Lung microvascular endothelial cell (primary cell): ENCODE data around the gene FNDC3B. TPM values are rescaled to one million over a fixed set of nuclear protein-coding genes. Genes with fewer than 3 reads are reported as not detected.
A peak's percentile ranks its signal among the peaks of the same experiment; 100 is the strongest.

Experiments
- DNase-seq, 2 donors: peaks; one replicate each; pipeline versions ENCODE4 v3.0.0 to v3.0.0-alpha.2; 2010; ENCODE audit warnings: low read depth in 2 of 2
- total RNA-seq: library from RNA; depleted of rRNA; stranded (reverse); fragments of >200 nt; gene quantifications from 2 replicates; pipeline ENCODE4 v1.2.1, GENCODE V29; 2014

FNDC3B gene
- total RNA-seq, 1 donor from 2014 or later: 74.6 TPM

GRCh38 chr3:172072543-172072942, 33.2 kb downstream of the FNDC3B start:
- DNase-seq: no peak

DNA sequence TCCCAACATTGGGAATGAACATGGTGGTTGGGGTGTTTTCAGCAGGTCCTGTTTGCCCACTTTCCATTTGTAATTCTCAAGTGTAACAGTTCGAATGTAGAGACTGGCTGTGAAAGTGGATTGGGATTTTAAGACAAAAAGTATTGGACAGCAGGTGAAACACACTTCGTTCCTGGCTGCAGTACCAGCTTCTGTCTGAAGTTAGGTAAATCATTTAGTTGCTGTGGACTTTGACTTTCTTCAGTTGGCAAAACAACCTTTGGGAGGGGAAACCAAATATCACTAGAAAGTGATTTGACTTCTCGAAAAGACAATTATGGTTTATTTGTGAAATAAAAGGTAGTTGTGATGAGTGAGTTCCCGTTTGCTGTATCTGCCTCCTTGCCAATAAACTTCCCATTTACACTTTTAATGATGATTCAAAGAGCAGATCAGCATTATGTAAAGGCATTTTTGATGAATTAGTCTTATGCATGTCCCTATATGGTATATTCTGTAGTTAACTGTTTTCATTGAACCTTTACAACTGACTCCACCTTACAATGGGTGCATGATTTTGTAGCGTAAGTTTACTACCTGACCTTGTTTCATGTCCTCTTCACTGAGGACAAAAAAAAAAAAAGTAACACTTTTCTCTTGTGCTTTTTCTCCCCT, 34.0 kb downstream of the FNDC3B start:
- no peak for DNase-seq

- no peak for DNase-seq
These were observed 34.7 kb downstream of the FNDC3B start for GRCh38 chr3:172074032-172074431.

DNA sequence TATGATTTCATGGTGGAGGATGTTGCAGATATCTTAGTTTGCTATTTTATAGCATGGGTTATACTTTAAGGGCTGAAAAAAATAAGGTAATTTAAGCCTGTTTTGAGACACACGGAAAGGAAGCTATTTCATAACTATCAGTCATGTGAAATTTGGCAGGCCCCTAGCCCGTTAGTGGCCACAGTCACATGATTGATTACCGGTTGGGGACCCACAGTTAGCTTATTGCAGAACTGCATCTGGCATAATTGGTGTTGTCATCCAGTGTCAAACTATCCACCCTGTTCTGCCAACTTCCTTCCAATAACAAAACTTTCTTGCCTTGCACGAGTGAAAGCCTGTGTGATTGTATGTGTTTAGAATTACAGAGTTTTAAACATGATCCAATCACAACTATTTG, 35.2 kb downstream of the FNDC3B start:
- DNase-seq: peak; percentile 48 to 81

DNA sequence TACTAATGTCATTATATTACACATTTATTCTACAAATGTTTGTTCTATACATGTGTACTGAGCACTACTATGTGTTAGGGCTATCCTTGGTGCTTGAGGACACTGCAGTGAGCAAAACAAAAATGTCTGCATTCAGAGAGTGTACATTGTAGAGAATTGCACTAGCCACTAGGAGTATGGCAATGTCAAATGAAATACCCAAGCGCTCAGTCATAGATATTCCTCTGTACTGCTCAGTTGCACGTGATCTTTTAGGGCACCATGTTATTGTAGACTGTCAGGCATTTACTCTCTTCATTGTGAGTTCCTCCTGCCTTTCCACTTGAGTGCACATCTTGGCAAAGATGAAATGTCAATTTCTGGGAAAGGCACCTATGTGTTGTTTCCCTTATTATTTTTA, 36.8 kb downstream of the FNDC3B start:
- DNase-seq: no peak

GRCh38 chr3:172077197-172077757, 37.9 kb downstream of the FNDC3B start:
- no peak for DNase-seq

GRCh38 chr3:172078244-172078643, 38.9 kb downstream of the FNDC3B start:
- no peak for DNase-seq

DNA sequence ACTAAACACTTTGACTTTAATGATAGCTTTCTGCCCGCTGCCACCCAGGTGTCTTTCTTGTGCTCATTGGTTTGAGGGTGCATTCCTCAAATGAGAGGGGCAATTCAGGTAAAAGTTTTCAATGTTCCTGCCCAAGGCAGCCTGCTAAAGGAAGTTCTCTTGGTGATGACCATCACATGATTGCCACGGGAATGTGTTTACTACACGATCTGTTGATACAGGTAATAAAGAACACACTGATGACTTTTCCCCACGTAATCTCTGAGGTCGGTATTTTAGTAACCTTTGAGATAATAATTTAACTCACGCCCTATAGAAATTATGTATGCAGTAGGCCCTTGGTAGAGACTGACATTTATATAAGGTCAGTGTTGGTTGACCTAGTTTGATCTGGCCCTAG, 39.3 kb downstream of the FNDC3B start:
- no peak for DNase-seq

GRCh38 chr3:172079326-172079976, 40.1 kb downstream of the FNDC3B start:
- no peak for DNase-seq

- no peak for DNase-seq
These were observed 41.1 kb downstream of the FNDC3B start for GRCh38 chr3:172080503-172080902.

GRCh38 chr3:172082269-172082668, 42.9 kb downstream of the FNDC3B start:
- DNase-seq: peak in 1 of 2 donors; percentile 46

- no peak for DNase-seq
These were observed 43.6 kb downstream of the FNDC3B start for GRCh38 chr3:172082820-172083513.

DNA sequence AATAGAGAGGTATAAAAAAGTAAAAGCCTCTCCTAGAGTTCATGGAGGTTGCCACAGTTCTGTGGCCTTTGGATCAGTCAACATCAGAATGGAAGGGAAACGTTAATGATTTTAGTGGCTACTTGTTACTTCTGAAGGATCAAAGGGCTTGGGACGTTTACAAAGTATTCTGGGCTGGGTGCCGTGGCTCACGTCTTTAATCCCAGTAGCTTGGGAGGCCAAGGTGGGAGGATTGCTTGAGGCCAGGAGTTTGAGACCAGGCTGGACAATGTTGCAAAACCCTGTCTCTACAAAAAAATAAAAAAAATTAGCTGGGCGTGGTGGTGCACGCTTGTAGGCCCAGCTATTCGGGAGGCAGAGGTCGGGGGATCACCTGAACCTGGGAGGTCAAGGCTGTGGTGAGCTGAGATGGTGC, 44.6 kb downstream of the FNDC3B start:
- no peak for DNase-seq

DNA sequence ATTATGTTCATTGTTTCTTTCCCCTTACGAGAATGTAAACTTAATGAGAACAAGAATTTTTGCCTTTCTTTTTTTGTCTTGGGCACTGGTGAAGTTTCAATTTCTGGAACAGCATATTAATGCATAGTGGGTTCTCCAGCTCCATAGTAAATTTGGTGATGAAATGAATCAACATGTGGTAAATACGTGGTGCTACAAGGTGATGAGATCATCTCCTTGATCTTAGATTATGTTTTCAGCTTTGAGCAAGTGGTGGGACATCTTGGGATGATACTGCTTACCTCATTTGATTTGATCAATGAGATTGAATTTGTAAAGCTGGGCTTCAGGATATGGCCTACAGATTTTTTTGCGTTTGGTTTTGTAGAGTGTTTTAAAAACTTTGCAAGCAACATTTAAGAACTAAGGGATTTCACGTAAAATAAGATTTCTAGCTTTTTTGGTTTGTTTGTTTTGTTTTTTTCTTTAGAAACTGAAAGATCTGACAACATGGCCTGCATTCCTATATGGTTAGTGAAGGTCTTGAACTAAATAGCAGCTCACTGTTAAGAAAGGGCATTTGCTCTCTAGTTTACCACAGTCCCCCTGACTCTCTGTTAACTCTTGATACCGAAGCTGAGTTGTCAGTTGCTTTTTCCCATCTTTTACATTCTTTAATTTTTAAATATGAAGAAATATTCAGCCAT, 45.6 kb downstream of the FNDC3B start:
- no peak for DNase-seq

GRCh38 chr3:172085557-172085895, 46.1 kb downstream of the FNDC3B start:
- DNase-seq: no peak

- DNase-seq: no peak
These were observed 46.7 kb downstream of the FNDC3B start for GRCh38 chr3:172086071-172086470.

GRCh38 chr3:172087198-172087597, 47.8 kb downstream of the FNDC3B start:
- no peak for DNase-seq

- DNase-seq: peak in 1 of 2 donors; percentile 60
These were observed 48.5 kb downstream of the FNDC3B start for GRCh38 chr3:172087602-172088580.

DNA sequence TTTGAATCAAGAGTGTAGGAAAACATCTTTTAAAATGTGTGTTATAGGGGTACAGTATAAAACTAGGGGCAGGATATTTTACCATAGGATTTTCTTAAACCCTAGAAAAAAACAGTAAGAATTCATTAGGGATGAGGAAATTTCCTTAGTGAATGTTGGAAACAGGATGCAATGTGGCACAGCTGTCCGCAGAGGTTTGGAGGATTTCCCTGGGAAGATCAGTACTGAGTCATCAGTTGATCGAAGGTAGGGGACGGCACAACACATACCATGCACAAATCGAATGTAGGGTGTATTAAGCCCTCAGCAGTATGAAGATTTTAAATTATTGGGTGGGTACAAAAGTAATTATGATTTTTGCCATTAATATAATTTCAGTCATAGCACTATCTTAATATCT, 49.9 kb downstream of the FNDC3B start:
- peak; percentile 37 to 57 for DNase-seq

DNA sequence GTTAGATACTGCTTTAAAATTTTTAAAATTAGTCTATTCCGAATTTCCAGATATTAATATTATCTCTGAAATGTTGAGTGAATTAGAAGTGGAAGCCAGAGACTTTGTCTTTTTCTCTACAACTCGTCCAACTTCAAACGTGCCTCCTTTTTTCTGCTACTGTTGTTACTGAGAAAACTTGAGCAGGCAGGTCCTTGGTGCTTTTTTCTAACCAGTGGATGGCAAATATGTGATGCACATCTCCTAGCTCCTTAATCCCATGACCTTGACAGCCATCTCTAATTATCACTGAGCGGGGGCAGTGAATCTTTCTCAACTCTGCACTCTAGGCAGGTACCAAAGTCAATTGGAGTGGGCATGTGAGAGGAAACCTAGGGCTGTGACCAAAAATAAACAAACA, 50.7 kb downstream of the FNDC3B start:
- DNase-seq: no peak

DNA sequence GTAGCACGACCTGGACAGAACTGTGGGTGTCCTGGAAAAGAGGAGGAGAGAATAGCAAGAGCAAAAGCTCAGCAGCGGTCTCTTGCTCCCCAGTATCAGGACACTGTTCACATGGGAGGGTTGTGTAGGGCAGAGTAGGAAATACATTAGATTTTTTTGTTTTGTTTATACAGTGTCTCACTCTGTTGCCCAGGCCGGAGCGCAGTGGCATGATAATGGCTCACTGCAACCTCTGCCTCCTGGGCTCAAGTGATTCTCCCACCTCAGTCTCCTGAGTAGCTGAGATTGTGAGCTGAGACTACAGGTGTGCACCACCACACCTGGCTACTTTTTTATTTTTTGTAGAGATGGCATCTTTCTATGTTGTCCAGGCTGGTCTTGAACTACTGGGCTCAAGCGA, 53.3 kb downstream of the FNDC3B start:
- DNase-seq: no peak
